ENCODE results near the gene HOXB3. TPM values are rescaled to one million over a fixed set of nuclear protein-coding genes. Genes with fewer than 3 reads are reported as not detected.

The HOXB3 gene
- total and polyA plus RNA-seq, 2 donors (not counting 1 experiment from before 2014, with no cell fraction given): 15.7 to 28.6 TPM

DNA sequence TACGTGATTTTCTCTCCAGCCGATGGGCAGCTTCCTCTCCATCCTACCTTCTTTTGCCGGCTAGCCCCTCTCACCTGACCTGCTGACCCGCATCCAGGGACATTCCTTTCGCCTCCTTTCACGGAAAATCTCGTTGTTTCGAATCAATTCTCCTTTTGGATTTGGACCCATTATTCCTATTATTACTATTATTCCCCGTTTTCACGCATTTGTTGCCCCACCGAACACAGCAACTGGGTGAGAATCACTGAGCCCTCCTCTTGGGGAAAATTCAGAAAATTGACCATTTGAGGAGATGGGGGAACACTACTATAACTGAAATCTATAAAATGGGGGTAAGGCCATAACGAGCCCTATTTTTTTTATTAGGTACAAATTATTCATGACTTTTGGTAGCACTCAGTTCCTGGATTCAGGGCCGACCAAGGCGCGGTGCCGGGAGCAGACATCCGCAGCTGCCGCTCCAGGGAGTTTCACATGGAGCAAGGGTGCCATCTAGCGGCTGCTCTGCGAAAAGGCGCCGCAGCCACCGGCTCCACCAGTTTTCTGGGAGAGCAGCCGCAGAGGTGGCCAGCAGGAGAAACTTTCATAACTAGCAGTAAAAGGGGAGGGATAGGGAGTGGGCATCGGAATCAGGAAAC, 28.3 kb upstream of the HOXB3 start:
- Histone ChIP-seq H3K4me2 (ENCODE audit: extremely low read depth, insufficient read depth, low read length) (peak overlapping the region; percentile 87), H3K9me3 (ENCODE audit: control insufficient read depth, insufficient read depth, low read depth, low read length) (no peaks in the 10 kb centered on the region), H3K4me3 (replicated peaks in 1 of 4; ENCODE audit: control extremely low read depth in 1 of 4, insufficient read depth in 1 of 4, low read depth in 3 of 4, low read length in 4 of 4) (peak overlapping the region in 3 of 4 experiments; percentile 2 to 42 (median 34)), H2AFZ (ENCODE audit: low read length) (no peak overlapping the region), H3K9ac (ENCODE audit: insufficient read depth, low read length) (no peak overlapping the region), H4K20me1 (ENCODE audit: control insufficient read depth, extremely low read depth, insufficient read depth, low read length) (no peaks in the 10 kb centered on the region), H3K27me3 (ENCODE audit: control insufficient read depth, insufficient read depth, low read length) (peaks cover 90% of the 10 kb centered on the region), H3K27ac (ENCODE audit: insufficient read depth, low read length) (no peak overlapping the region), H3K79me2 (ENCODE audit: control insufficient read depth, insufficient read depth, low read length) (no peaks in the 10 kb centered on the region), H3K36me3 (ENCODE audit: control insufficient read depth, insufficient read depth, low read length) (no peaks in the 10 kb centered on the region), H3K4me1 (ENCODE audit: control insufficient read depth, extremely low read depth, insufficient read depth, low read length) (no peaks in the 10 kb centered on the region)
- peak; percentile 56 to 85 for DNase-seq (ENCODE audit: low read depth in 2 of 2)
- TF ChIP-seq, protein P1, sequence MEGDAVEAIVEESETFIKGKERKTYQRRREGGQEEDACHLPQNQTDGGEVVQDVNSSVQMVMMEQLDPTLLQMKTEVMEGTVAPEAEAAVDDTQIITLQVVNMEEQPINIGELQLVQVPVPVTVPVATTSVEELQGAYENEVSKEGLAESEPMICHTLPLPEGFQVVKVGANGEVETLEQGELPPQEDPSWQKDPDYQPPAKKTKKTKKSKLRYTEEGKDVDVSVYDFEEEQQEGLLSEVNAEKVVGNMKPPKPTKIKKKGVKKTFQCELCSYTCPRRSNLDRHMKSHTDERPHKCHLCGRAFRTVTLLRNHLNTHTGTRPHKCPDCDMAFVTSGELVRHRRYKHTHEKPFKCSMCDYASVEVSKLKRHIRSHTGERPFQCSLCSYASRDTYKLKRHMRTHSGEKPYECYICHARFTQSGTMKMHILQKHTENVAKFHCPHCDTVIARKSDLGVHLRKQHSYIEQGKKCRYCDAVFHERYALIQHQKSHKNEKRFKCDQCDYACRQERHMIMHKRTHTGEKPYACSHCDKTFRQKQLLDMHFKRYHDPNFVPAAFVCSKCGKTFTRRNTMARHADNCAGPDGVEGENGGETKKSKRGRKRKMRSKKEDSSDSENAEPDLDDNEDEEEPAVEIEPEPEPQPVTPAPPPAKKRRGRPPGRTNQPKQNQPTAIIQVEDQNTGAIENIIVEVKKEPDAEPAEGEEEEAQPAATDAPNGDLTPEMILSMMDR (conservative IDR thresholded peaks at IDR 0.05 in 1 of 2, IDR thresholded peaks at IDR 0.05 in 1 of 2; ENCODE audit: low read depth in 1 of 2, low read length in 2 of 2): peak; percentile 78 to 84
- no peak for TF ChIP-seq EZH2 (IDR thresholded peaks at IDR 0.05; ENCODE audit: low read length, missing control alignments)

DNA sequence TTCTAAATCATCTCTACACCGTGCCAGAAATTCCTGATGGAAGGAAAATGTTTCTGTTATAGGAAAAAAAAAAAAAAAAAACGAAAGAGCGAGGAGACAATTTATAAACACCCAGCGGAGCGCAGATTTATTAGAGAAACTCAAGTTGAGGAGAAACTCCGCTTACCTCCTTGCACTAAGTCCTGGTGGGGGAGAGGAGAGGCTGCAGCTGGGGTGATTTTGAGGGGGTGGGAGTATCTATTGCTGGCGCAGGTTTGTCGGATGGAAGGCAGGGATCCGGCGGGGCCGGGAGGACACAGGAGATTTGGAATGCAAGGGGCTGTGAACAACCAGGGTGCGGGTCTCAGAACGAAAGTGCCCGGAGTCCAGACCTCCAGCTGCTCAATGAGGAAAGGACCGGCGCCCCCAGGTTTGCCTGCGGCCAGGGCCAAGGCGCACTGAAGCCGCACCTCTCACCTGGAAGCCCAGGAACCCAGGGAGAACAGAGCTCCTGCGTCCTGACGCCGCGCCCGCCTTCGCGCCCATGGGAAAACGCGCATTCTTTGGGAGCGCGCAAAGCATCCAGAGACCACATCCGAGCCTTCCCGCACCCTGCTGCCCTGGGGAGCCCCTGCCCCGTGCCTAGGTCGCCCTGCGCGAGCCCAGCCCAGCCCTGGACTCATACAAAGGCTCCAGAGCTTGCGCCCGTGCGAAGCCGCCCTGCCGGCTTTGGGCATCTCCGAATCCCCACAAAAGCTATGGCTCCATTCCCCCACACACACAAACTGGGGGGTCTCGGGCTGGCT, 27.6 kb upstream of the HOXB3 start:
- H3K27me3 ChIP-seq (ENCODE audit: control insufficient read depth, insufficient read depth, low read length): peaks cover 83% of the 10 kb centered on the region
- H3K9ac ChIP-seq (ENCODE audit: insufficient read depth, low read length): no peak overlapping the region
- no peaks in the 10 kb centered on the region for H3K36me3 ChIP-seq (ENCODE audit: control insufficient read depth, insufficient read depth, low read length)
- H3K27ac ChIP-seq (ENCODE audit: insufficient read depth, low read length): no peak overlapping the region
- peak overlapping the region; percentile 58 for H3K4me2 ChIP-seq (ENCODE audit: extremely low read depth, insufficient read depth, low read length)
- H2AFZ ChIP-seq (ENCODE audit: low read length): no peak overlapping the region
- peaks cover 2% of the 10 kb centered on the region for H3K79me2 ChIP-seq (ENCODE audit: control insufficient read depth, insufficient read depth, low read length)
- H3K9me3 ChIP-seq (ENCODE audit: control insufficient read depth, insufficient read depth, low read depth, low read length): no peaks in the 10 kb centered on the region
- H3K4me3 ChIP-seq (replicated peaks in 1 of 4; ENCODE audit: control extremely low read depth in 1 of 4, insufficient read depth in 1 of 4, low read depth in 3 of 4, low read length in 4 of 4): peak overlapping the region in 3 of 4 experiments; percentile 1 to 30 (median 24)
- H4K20me1 ChIP-seq (ENCODE audit: control insufficient read depth, extremely low read depth, insufficient read depth, low read length): no peaks in the 10 kb centered on the region
- TF ChIP-seq EZH2 (IDR thresholded peaks at IDR 0.05; ENCODE audit: low read length, missing control alignments): peak; percentile 96
- TF ChIP-seq, protein P1 (conservative IDR thresholded peaks at IDR 0.05 in 1 of 2, IDR thresholded peaks at IDR 0.05 in 1 of 2; ENCODE audit: low read depth in 1 of 2, low read length in 2 of 2): no peak
- no peaks in the 10 kb centered on the region for H3K4me1 ChIP-seq (ENCODE audit: control insufficient read depth, extremely low read depth, insufficient read depth, low read length)
- no peak for DNase-seq (ENCODE audit: low read depth in 2 of 2)

DNA sequence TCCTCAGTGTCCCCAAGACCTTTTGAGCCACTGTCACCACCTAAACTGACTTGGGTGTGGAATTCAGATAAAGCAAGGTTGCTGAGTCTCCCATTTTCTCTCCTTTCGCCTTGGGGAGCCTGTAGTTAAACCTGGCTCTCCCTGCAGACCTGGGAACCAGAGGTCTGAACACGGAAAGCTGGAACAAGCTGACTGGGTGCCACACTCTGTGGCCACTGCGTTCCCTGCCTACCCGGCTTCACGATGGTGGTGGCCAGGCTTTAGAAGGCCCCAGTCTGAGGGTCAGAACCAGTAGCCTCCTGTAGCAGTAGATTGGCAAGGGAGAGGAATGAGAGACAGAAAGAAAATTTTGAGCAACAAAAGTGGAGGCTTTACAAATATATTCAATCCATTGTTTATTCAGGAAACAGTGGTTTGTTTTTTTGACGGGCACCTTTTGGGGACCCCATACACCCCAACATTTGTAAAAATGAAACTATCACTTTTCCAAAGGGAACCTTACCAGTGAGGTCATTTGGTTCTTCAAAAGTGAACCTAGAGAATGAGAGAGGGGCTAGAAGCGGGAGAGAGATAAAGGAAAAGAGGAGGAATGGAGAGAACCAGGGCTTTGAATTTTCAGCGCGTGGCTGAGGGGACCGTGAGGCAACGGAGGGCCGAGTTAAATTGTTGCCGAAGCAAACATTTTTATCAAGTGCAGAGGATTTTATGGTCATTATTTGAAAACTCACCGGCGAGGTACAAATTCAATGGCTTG, 26.9 kb upstream of the HOXB3 start:
- Histone ChIP-seq H3K4me2 (ENCODE audit: extremely low read depth, insufficient read depth, low read length) (peak overlapping the region; percentile 58), H3K36me3 (ENCODE audit: control insufficient read depth, insufficient read depth, low read length) (no peaks in the 10 kb centered on the region), H3K4me1 (ENCODE audit: control insufficient read depth, extremely low read depth, insufficient read depth, low read length) (no peaks in the 10 kb centered on the region), H2AFZ (ENCODE audit: low read length) (no peak overlapping the region), H3K9me3 (ENCODE audit: control insufficient read depth, insufficient read depth, low read depth, low read length) (no peaks in the 10 kb centered on the region), H4K20me1 (ENCODE audit: control insufficient read depth, extremely low read depth, insufficient read depth, low read length) (no peaks in the 10 kb centered on the region), H3K27me3 (ENCODE audit: control insufficient read depth, insufficient read depth, low read length) (peaks cover 76% of the 10 kb centered on the region), H3K79me2 (ENCODE audit: control insufficient read depth, insufficient read depth, low read length) (peaks cover 6% of the 10 kb centered on the region), H3K27ac (ENCODE audit: insufficient read depth, low read length) (no peak overlapping the region), H3K9ac (ENCODE audit: insufficient read depth, low read length) (no peak overlapping the region), H3K4me3 (replicated peaks in 1 of 4; ENCODE audit: control extremely low read depth in 1 of 4, insufficient read depth in 1 of 4, low read depth in 3 of 4, low read length in 4 of 4) (peak overlapping the region in 2 of 4 experiments; percentile 24 to 30)
- no peak for DNase-seq (ENCODE audit: low read depth in 2 of 2)
- no peak for TF ChIP-seq EZH2 (IDR thresholded peaks at IDR 0.05; ENCODE audit: low read length, missing control alignments)
- TF ChIP-seq, protein P1 (conservative IDR thresholded peaks at IDR 0.05 in 1 of 2, IDR thresholded peaks at IDR 0.05 in 1 of 2; ENCODE audit: low read depth in 1 of 2, low read length in 2 of 2): no peak

Data from fibroblast of lung (primary cell).